Gastroesophageal sphincter (tissue), 3 donors: ENCODE measurements around the gene TNPO2.

Experiments used
- CTCF ChIP-seq, 4 experiments: fragments of 200-600 bp in 2 of 4; fragments of 450-650 bp in 2 of 4; sonication (generic) in 1 of 4; IDR thresholded peaks; one replicate each; pipeline ENCODE4 v1.5.1; 2017 to 2019; ENCODE audit warnings: antibody characterized with exemption in 4 of 4, mild to moderate bottlenecking in 2 of 4, moderate library complexity in 2 of 4
- EP300 ChIP-seq: sonication (generic); formaldehyde crosslinking; IDR thresholded peaks from one replicate; pipeline ENCODE4 v1.6.1; 2017; ENCODE audit warnings: antibody characterized with exemption, mild to moderate bottlenecking
- POLR2A ChIP-seq, 2 donors: fragments of 450-650 bp; IDR thresholded peaks; one replicate each; pipeline ENCODE4 v1.6.1; 2017; ENCODE audit warnings: antibody characterized with exemption in 2 of 2, mild to moderate bottlenecking in 2 of 2, moderate library complexity in 1 of 2
- POLR2AphosphoS5 ChIP-seq: sonication (generic); formaldehyde crosslinking; IDR thresholded peaks from one replicate; pipeline ENCODE4 v1.6.1; 2017; ENCODE audit warnings: antibody characterized with exemption

GRCh38 chr19:12703046-12703445, 20.7 kb downstream of the TNPO2 start:
- TF ChIP-seq CTCF (IDR thresholded peaks at IDR 0.05) (no peak), POLR2A (IDR thresholded peaks at IDR 0.05) (no peak), POLR2AphosphoS5 (no peak), EP300 (no peak)
